PC-3 (cell line): ENCODE measurements around the gene GABRB2.

ENCODE experiments used
- CTCF ChIP-seq: fragments of 300-600 bp; sonication (generic); conservative IDR thresholded peaks from 2 replicates; pipeline ENCODE4 v1.5.1; 2017; ENCODE audit warnings: antibody characterized with exemption, low read depth, mild to moderate bottlenecking, low read length
- EZH2phosphoT487 ChIP-seq: fragments of 300-600 bp; sonication (generic); IDR thresholded peaks from 2 replicates; pipeline ENCODE4 v1.6.1; 2018; ENCODE audit warnings: mild to moderate bottlenecking, antibody characterized with exemption, low read length, borderline replicate concordance

GRCh38 chr5:161411156-161411555 is 135.4 kb downstream of the GABRB2 start:
- TF ChIP-seq CTCF (no peak), EZH2phosphoT487 (no peak)
